ENCODE data around the gene ST3GAL5.
"Not testable (repeated sequence)": the region's sequence is repeated elsewhere in the genome, so short reads cannot be mapped to it uniquely, and the experiment has no call there.

The ST3GAL5 gene

GRCh38 chr2:85888684-85889626, at the start of gene ST3GAL5:
ST3GAL5 (minus strand) TSS chr2:85888990; CDS start chr2:85888905, 85 bp downstream.
- Histone ChIP-seq H3K27me3 (ENCODE audit: control insufficient read depth in 1 of 2, insufficient read depth in 2 of 2, low read length in 2 of 2) (no peaks in the 10 kb centered on the region), H3K4me3 (ENCODE audit: low read length in 2 of 2) (peak within 1 kb of the TSS; percentile 85 to 93), H3K36me3 (ENCODE audit: control insufficient read depth in 2 of 2, insufficient read depth in 2 of 2, low read length in 2 of 2) (no peaks in the 10 kb centered on the region), H3K27ac (ENCODE audit: low read length) (peak within 1 kb of the TSS; percentile 69), H3K9ac (ENCODE audit: low read length in 2 of 2) (peak within 1 kb of the TSS; percentile 56 to 80), H3K9me3 (ENCODE audit: control insufficient read depth in 2 of 2, low read length in 2 of 2) (no peaks in the 10 kb centered on the region), H3K4me1 (ENCODE audit: control insufficient read depth, insufficient read depth, low read length) (peaks cover 36% of the 10 kb centered on the region)

GRCh38 chr2:85938456-85938855, 49.7 kb upstream of the ST3GAL5 start:
- Histone ChIP-seq H3K27me3 (ENCODE audit: control insufficient read depth in 1 of 2, insufficient read depth in 2 of 2, low read length in 2 of 2) (no peaks in the 10 kb centered on the region), H3K4me3 (ENCODE audit: low read length in 2 of 2) (no peak overlapping the region), H3K27ac (ENCODE audit: low read length) (no peak overlapping the region), H3K4me1 (ENCODE audit: control insufficient read depth, insufficient read depth, low read length) (no peaks in the 10 kb centered on the region), H3K9me3 (ENCODE audit: control insufficient read depth in 2 of 2, low read length in 2 of 2) (no peaks in the 10 kb centered on the region), H3K36me3 (ENCODE audit: control insufficient read depth in 2 of 2, insufficient read depth in 2 of 2, low read length in 2 of 2) (no peaks in the 10 kb centered on the region), H3K9ac (ENCODE audit: low read length in 2 of 2) (no peak overlapping the region)

GRCh38 chr2:85937069-85937439, 48.3 kb upstream of the ST3GAL5 start:
- Histone ChIP-seq H3K4me1 (ENCODE audit: control insufficient read depth, insufficient read depth, low read length) (no peaks in the 10 kb centered on the region), H3K9ac (ENCODE audit: low read length in 2 of 2) (no peak overlapping the region), H3K36me3 (ENCODE audit: control insufficient read depth in 2 of 2, insufficient read depth in 2 of 2, low read length in 2 of 2) (no peaks in the 10 kb centered on the region), H3K27me3 (ENCODE audit: control insufficient read depth in 1 of 2, insufficient read depth in 2 of 2, low read length in 2 of 2) (no peaks in the 10 kb centered on the region), H3K27ac (ENCODE audit: low read length) (no peak overlapping the region), H3K4me3 (ENCODE audit: low read length in 2 of 2) (no peak overlapping the region), H3K9me3 (ENCODE audit: control insufficient read depth in 2 of 2, low read length in 2 of 2) (no peaks in the 10 kb centered on the region)

GRCh38 chr2:85936421-85937068, 47.8 kb upstream of the ST3GAL5 start:
- Histone ChIP-seq H3K9ac (ENCODE audit: low read length in 2 of 2) (no peak overlapping the region), H3K4me1 (ENCODE audit: control insufficient read depth, insufficient read depth, low read length) (no peaks in the 10 kb centered on the region), H3K4me3 (ENCODE audit: low read length in 2 of 2) (no peak overlapping the region), H3K9me3 (ENCODE audit: control insufficient read depth in 2 of 2, low read length in 2 of 2) (no peaks in the 10 kb centered on the region), H3K36me3 (ENCODE audit: control insufficient read depth in 2 of 2, insufficient read depth in 2 of 2, low read length in 2 of 2) (no peaks in the 10 kb centered on the region), H3K27ac (ENCODE audit: low read length) (no peak overlapping the region), H3K27me3 (ENCODE audit: control insufficient read depth in 1 of 2, insufficient read depth in 2 of 2, low read length in 2 of 2) (no peaks in the 10 kb centered on the region)

- H3K4me3 ChIP-seq (ENCODE audit: low read length in 2 of 2) = no peak overlapping the region
- H3K4me1 ChIP-seq (ENCODE audit: control insufficient read depth, insufficient read depth, low read length) = no peaks in the 10 kb centered on the region
- H3K9ac ChIP-seq (ENCODE audit: low read length in 2 of 2) = no peak overlapping the region
- H3K9me3 ChIP-seq (ENCODE audit: control insufficient read depth in 2 of 2, low read length in 2 of 2) = no peaks in the 10 kb centered on the region
- H3K36me3 ChIP-seq (ENCODE audit: control insufficient read depth in 2 of 2, insufficient read depth in 2 of 2, low read length in 2 of 2) = no peaks in the 10 kb centered on the region
- no peak overlapping the region for H3K27ac ChIP-seq (ENCODE audit: low read length)
- H3K27me3 ChIP-seq (ENCODE audit: control insufficient read depth in 1 of 2, insufficient read depth in 2 of 2, low read length in 2 of 2) = no peaks in the 10 kb centered on the region
Measured at GRCh38 chr2:85935746-85936208, 47.0 kb upstream of the ST3GAL5 start.

GRCh38 chr2:85935170-85935745, 46.5 kb upstream of the ST3GAL5 start:
- no peak overlapping the region for H3K27ac ChIP-seq (ENCODE audit: low read length)
- no peaks in the 10 kb centered on the region for H3K9me3 ChIP-seq (ENCODE audit: control insufficient read depth in 2 of 2, low read length in 2 of 2)
- no peaks in the 10 kb centered on the region for H3K36me3 ChIP-seq (ENCODE audit: control insufficient read depth in 2 of 2, insufficient read depth in 2 of 2, low read length in 2 of 2)
- H3K4me3 ChIP-seq (ENCODE audit: low read length in 2 of 2) = no peak overlapping the region
- no peak overlapping the region for H3K9ac ChIP-seq (ENCODE audit: low read length in 2 of 2)
- H3K27me3 ChIP-seq (ENCODE audit: control insufficient read depth in 1 of 2, insufficient read depth in 2 of 2, low read length in 2 of 2) = no peaks in the 10 kb centered on the region
- H3K4me1 ChIP-seq (ENCODE audit: control insufficient read depth, insufficient read depth, low read length) = no peaks in the 10 kb centered on the region

- Histone ChIP-seq H3K36me3 (ENCODE audit: control insufficient read depth in 2 of 2, insufficient read depth in 2 of 2, low read length in 2 of 2) (no peaks in the 10 kb centered on the region), H3K9me3 (ENCODE audit: control insufficient read depth in 2 of 2, low read length in 2 of 2) (no peaks in the 10 kb centered on the region), H3K27ac (ENCODE audit: low read length) (no peak overlapping the region), H3K9ac (ENCODE audit: low read length in 2 of 2) (no peak overlapping the region), H3K4me3 (ENCODE audit: low read length in 2 of 2) (no peak overlapping the region), H3K4me1 (ENCODE audit: control insufficient read depth, insufficient read depth, low read length) (no peaks in the 10 kb centered on the region), H3K27me3 (ENCODE audit: control insufficient read depth in 1 of 2, insufficient read depth in 2 of 2, low read length in 2 of 2) (no peaks in the 10 kb centered on the region)
Measured at GRCh38 chr2:85933753-85934594, 45.2 kb upstream of the ST3GAL5 start.

- not testable (repeated sequence) for H3K9me3 ChIP-seq (ENCODE audit: control insufficient read depth in 2 of 2, low read length in 2 of 2); H3K27ac ChIP-seq (ENCODE audit: low read length); H3K4me1 ChIP-seq (ENCODE audit: control insufficient read depth, insufficient read depth, low read length); H3K4me3 ChIP-seq (ENCODE audit: low read length in 2 of 2); H3K36me3 ChIP-seq (ENCODE audit: control insufficient read depth in 2 of 2, insufficient read depth in 2 of 2, low read length in 2 of 2); H3K9ac ChIP-seq (ENCODE audit: low read length in 2 of 2); H3K27me3 ChIP-seq (ENCODE audit: control insufficient read depth in 1 of 2, insufficient read depth in 2 of 2, low read length in 2 of 2)
Measured at GRCh38 chr2:85931151-85931550, 42.4 kb upstream of the ST3GAL5 start.

GRCh38 chr2:85930129-85931124, 41.6 kb upstream of the ST3GAL5 start:
- Histone ChIP-seq H3K4me3 (ENCODE audit: low read length in 2 of 2) (no peak overlapping the region), H3K9ac (ENCODE audit: low read length in 2 of 2) (no peak overlapping the region), H3K27me3 (ENCODE audit: control insufficient read depth in 1 of 2, insufficient read depth in 2 of 2, low read length in 2 of 2) (no peaks in the 10 kb centered on the region), H3K36me3 (ENCODE audit: control insufficient read depth in 2 of 2, insufficient read depth in 2 of 2, low read length in 2 of 2) (no peaks in the 10 kb centered on the region), H3K4me1 (ENCODE audit: control insufficient read depth, insufficient read depth, low read length) (no peaks in the 10 kb centered on the region), H3K9me3 (ENCODE audit: control insufficient read depth in 2 of 2, low read length in 2 of 2) (no peaks in the 10 kb centered on the region), H3K27ac (ENCODE audit: low read length) (no peak overlapping the region)

Measured in stomach smooth muscle (tissue), 2 donors.